Activated CD8-positive, alpha-beta memory T cell treated with anti-CD3 and anti-CD28 coated beads, Interleukin-2, amount 50 U/mL, for 1 hour (primary cell): ENCODE results near the gene A1CF.
"Not testable (repeated sequence)": the region's sequence is repeated elsewhere in the genome, so short reads cannot be mapped to it uniquely, and the experiment has no call there.

Experiments used
- DNase-seq: peaks from one replicate; pipeline ENCODE4 v3.0.0-alpha.2; 2020; ENCODE audit errors: extremely low read depth

A1CF gene

DNA sequence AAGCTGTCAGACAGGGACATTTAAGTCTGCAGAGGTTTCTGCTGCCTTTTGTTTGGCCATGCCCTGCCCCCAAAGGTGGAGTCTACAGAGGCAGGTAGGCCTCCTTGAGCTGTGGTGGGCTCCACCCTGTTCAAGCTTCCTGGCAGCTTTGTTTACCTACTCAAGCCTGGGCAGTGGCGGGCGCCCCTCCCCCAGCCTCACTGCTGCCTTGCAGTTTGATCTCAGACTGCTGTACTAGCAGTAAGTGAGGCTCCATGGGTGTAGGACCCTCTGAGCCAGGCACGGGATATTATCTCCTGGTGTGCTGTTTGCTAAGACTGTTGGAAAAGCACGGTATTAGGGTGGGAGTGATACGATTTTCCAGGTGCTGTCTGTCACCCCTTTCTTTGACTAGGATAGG is 97.5 kb downstream of the A1CF start:
- not testable (repeated sequence) for DNase-seq

DNA sequence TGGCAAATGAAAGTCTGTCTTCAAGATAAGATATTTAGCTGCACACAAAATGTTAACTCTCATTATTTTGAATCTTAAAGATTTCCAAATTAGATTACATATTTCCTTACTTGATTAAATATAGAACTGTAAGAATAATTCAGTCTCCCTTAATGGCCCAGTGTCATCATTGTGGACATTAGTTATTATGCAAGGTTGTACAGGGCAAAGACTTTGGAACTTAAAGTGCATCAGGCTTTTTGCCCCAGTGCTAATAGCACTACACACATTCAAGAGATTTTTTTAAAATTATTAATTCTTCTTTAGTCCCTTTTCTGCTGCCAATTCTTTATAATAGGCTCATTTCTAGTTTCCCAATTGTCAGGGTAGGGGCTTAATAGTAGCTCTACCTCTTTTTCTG is 103.4 kb downstream of the A1CF start:
- DNase-seq = not testable (repeated sequence)

DNA sequence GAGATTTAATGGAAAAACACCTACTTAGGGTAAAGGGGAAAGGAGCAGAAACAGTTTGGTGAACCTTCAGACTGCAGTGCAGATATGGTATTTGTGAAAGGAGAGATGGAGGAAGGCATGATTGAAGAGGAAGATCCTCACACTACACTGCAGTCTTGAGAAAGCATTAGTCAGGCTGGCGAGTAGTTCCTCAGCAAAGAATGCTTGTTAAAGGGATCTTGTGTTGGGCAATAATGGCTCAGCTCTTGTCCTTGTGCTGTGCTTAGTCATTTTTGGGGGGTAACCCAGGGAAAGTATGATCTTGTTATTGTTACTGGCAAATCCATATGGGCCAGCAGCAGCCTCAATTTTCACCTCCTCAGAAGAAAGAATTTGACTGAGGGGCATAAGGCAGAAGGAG is 105.4 kb downstream of the A1CF start:
- DNase-seq = not testable (repeated sequence)

DNA sequence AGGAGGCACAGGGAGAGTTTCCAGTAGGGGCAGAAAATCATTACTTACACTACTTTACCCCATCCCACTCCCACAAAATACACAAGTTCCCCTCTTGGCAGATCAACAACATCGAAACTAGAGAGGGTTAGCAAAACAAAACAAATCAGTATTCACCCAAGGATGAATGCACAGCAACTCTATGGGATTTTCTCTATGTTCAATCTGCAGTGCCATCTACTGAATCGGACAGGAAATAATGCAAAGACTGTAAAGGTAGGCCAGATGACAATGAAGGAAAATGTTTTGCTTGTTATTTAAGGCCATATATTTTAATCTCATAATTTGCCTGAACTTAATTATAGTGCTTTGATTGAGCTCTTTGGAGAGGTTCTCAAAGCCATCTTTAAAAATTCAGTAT is 110.6 kb downstream of the A1CF start:
- DNase-seq = not testable (repeated sequence)

DNA sequence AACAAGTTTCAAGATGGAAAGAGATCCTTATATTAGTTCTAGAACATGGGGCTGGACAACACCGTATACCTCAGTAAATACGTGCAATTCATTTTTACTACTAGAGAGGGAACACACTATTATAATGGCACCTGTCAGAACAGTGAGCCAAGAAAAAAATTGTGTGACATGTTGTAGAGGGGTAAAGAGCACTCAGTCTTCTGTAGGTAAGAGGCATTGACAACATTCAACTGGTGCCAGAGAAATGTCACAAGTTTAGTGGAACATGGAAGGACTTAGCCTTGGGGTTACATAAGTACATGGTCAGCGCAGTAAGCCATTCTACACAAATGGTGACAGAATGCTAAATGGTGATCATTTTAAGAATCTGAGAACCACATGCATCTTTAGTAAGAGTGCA is 113.4 kb downstream of the A1CF start:
- not testable (repeated sequence) for DNase-seq

DNA sequence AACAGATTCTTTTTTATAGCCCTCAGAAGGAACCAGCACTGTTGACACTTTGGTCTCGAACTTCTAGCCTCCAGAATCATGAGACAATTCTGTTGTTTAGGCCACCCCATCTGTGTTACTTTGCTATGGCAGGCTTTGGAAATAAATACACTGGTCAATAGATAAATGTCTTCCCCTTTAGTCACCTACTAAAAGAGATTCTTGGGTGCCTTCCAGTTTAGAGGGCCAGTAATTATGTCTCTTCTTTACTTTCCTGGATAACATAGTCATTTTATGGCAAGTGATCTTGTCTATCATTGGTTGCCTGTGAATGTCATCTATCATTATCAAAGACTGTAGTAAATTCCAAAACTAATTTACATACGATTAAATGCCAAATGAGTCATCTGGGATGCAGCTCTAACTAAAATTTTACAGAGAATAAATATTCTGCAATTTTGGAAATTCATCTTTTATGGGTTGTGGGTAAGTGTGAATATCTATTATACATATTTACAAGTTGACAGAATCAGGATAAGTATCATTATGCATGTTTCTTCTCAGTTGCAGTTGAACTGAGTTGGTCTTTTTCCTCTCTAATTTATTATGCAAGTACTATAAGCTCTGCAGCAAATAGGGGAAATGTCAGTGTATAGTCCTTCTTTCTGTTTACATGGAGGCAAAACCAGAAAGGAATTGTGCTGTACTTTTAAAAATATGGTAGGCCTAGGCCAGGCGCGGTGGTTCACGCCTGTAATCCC is 118.5 kb downstream of the A1CF start:
- DNase-seq = not testable (repeated sequence)
